IMR-90 (cell line): Measurements from ENCODE around the gene PPP1R9B. TPM values are rescaled to one million over a fixed set of nuclear protein-coding genes. Genes with fewer than 3 reads are reported as not detected.

Experiments
- ATAC-seq: fragments of 200-7000 bp; cut with Tn5 transposase; 2 replicates; pipeline ENCODE4 v1.9.1; 2020; ENCODE audit warnings: low read depth, mild to moderate bottlenecking, moderate library complexity
- BruUV-seq: library from RNA; stranded (reverse); fragments of 400-500 nt; replicated peaks from 2 replicates; lab custom pipeline; 2021; lab: Mats Ljungman, UMichigan
- CTCF ChIA-PET: fragments of 300-600 bp; formaldehyde crosslinking; extraction: SDS; loops from one replicate; lab custom pipeline; 2021; ENCODE audit warnings: antibody characterized with exemption; lab: Yijun Ruan, JAX
- POLR2A ChIA-PET: fragments of 300-600 bp; sonication (Branson Sonifier 250); formaldehyde crosslinking; loops from one replicate; lab custom pipeline; 2022; ENCODE audit warnings: antibody characterized with exemption; ENCODE audit not compliant: unreplicated experiment; lab: Charles Lee
- DNase-seq: peaks from one replicate; pipeline ENCODE4 v3.0.0; 2013
- H2AFZ ChIP-seq: replicated peaks from 2 replicates; pipeline ENCODE3; 2013; ENCODE audit warnings: low read length, mild to moderate bottlenecking; ENCODE audit not compliant: poor library complexity
- H2AK5ac ChIP-seq: 2 replicates; pipeline ENCODE4 v1.6.1; 2013; ENCODE audit warnings: low read depth, low read length, inconsistent platforms
- H2AK9ac ChIP-seq: replicated peaks from 2 replicates; pipeline ENCODE3; 2013; ENCODE audit warnings: mild to moderate bottlenecking, low read depth, low read length, moderate library complexity; ENCODE audit not compliant: poor library complexity
- H2BK120ac ChIP-seq: 2 replicates; pipeline ENCODE4 v1.6.1; 2013; ENCODE audit warnings: low read depth, low read length, inconsistent platforms
- H2BK15ac ChIP-seq: 3 replicates; pipeline ENCODE4 v1.6.1; 2013; ENCODE audit warnings: low read depth, low read length, inconsistent platforms
- H2BK20ac ChIP-seq: 2 replicates; pipeline ENCODE4 v1.6.1; 2013; ENCODE audit warnings: low read depth, mild to moderate bottlenecking, inconsistent platforms, low read length, moderate library complexity
- H2BK5ac ChIP-seq: 2 replicates; pipeline ENCODE4 v1.6.1; 2013; ENCODE audit warnings: mild to moderate bottlenecking, low read depth, low read length, inconsistent platforms; ENCODE audit not compliant: poor library complexity, severe bottlenecking
- H3K14ac ChIP-seq: replicated peaks from 2 replicates; pipeline ENCODE4 v1.6.1; 2013; ENCODE audit warnings: low read depth, low read length, inconsistent platforms
- H3K18ac ChIP-seq: 2 replicates; pipeline ENCODE4 v1.6.1; 2013; ENCODE audit warnings: low read depth, low read length, control low read depth
- H3K23ac ChIP-seq: 2 replicates; pipeline ENCODE4 v1.6.1; 2013; ENCODE audit warnings: low read depth, low read length, inconsistent platforms
- H3K27ac ChIP-seq: 2 replicates; pipeline ENCODE4 v1.5.1; 2013; ENCODE audit warnings: mild to moderate bottlenecking, control low read depth, low read length; ENCODE audit not compliant: insufficient read depth
- H3K27me3 ChIP-seq: 2 replicates; pipeline ENCODE4 v1.6.1; 2013; ENCODE audit warnings: low read length; ENCODE audit not compliant: control insufficient read depth, insufficient read depth
- H3K36me3 ChIP-seq: 2 replicates; pipeline ENCODE4 v1.6.1; 2013; ENCODE audit warnings: low read length, mixed read lengths; ENCODE audit not compliant: control insufficient read depth, insufficient read depth
- H3K4ac ChIP-seq: 2 replicates; pipeline ENCODE4 v1.6.1; 2013; ENCODE audit warnings: low read depth, low read length, inconsistent platforms
- H3K4me1 ChIP-seq: 2 replicates; pipeline ENCODE4 v1.6.1; 2013; ENCODE audit warnings: low read length, mixed read lengths; ENCODE audit not compliant: control insufficient read depth, insufficient read depth
- H3K4me2 ChIP-seq: 2 replicates; pipeline ENCODE4 v1.6.1; 2013; ENCODE audit warnings: low read depth, mild to moderate bottlenecking, control low read depth, low read length, moderate library complexity
- H3K4me3 ChIP-seq: 2 replicates; pipeline ENCODE4 v1.5.1; 2013; ENCODE audit warnings: low read depth, mild to moderate bottlenecking, control low read depth, low read length, moderate library complexity; ENCODE audit not compliant: insufficient read depth
- H3K56ac ChIP-seq: 2 replicates; pipeline ENCODE4 v1.6.1; 2013; ENCODE audit warnings: low read length, inconsistent platforms; ENCODE audit not compliant: insufficient read depth; ENCODE audit errors: extremely low read depth
- H3K79me1 ChIP-seq, 2 experiments: 2 replicates each; pipeline ENCODE4 v1.6.1; 2013; ENCODE audit warnings: low read length in 2 of 2, inconsistent platforms in 1 of 2, low read depth in 1 of 2
- H3K9ac ChIP-seq: 2 replicates; pipeline ENCODE4 v1.6.1; 2013; ENCODE audit warnings: low read depth, low read length, control low read depth
- H3K9me1 ChIP-seq: 2 replicates; pipeline ENCODE4 v1.6.1; 2013; ENCODE audit warnings: low read length, inconsistent platforms; ENCODE audit not compliant: insufficient read depth
- H3K9me3 ChIP-seq: 2 replicates; pipeline ENCODE4 v1.6.1; 2013; ENCODE audit warnings: low read length; ENCODE audit not compliant: control insufficient read depth, insufficient read depth
- H4K20me1 ChIP-seq: 2 replicates; pipeline ENCODE4 v1.6.1; 2013; ENCODE audit warnings: low read length, inconsistent platforms; ENCODE audit not compliant: insufficient read depth
- H4K5ac ChIP-seq: 2 replicates; pipeline ENCODE4 v1.6.1; 2013; ENCODE audit warnings: mild to moderate bottlenecking, low read depth, low read length, control low read depth
- H4K8ac ChIP-seq, 2 experiments: 2 replicates each; pipeline ENCODE4 v1.6.1; 2013; ENCODE audit warnings: low read depth in 2 of 2, low read length in 2 of 2, control low read depth in 1 of 2, inconsistent platforms in 1 of 2
- H4K91ac ChIP-seq: 2 replicates; pipeline ENCODE4 v1.6.1; 2013; ENCODE audit warnings: low read depth, low read length, inconsistent platforms; ENCODE audit not compliant: insufficient read depth
- CEBPB ChIP-seq: IDR thresholded peaks from 2 replicates; pipeline ENCODE4 v1.6.1; 2012; ENCODE audit warnings: low read depth, low read length, improper control_type of control experiment
- CHD1 ChIP-seq: IDR thresholded peaks from 2 replicates; pipeline ENCODE4 v1.6.1; 2012; ENCODE audit warnings: low read depth, low read length, improper control_type of control experiment
- CTCF ChIP-seq: conservative IDR thresholded peaks from 2 replicates; pipeline ENCODE4 v1.5.1; 2012; ENCODE audit warnings: mild to moderate bottlenecking, low read depth, low read length, improper control_type of control experiment
- MAFK ChIP-seq: IDR thresholded peaks from 2 replicates; pipeline ENCODE4 v1.6.1; 2012; ENCODE audit warnings: low read depth, low read length, improper control_type of control experiment
- MXI1 ChIP-seq: IDR thresholded peaks from 2 replicates; pipeline ENCODE4 v1.6.1; 2012; ENCODE audit warnings: low read depth, mild to moderate bottlenecking, low read length, moderate library complexity, borderline replicate concordance
- NFE2L2 ChIP-seq: fragments of 150-350 bp; IDR thresholded peaks from 2 replicates; pipeline ENCODE4 v1.6.1; 2016; ENCODE audit warnings: low read depth, mild to moderate bottlenecking, low read length
- POLR2A ChIP-seq: IDR thresholded peaks from 2 replicates; pipeline ENCODE4 v1.6.1; 2012; ENCODE audit warnings: mild to moderate bottlenecking, low read depth, low read length
- RAD21 ChIP-seq: IDR thresholded peaks from 2 replicates; pipeline ENCODE4 v1.6.1; 2012; ENCODE audit warnings: low read length, improper control_type of control experiment
- RCOR1 ChIP-seq: IDR thresholded peaks from 2 replicates; pipeline ENCODE4 v1.6.1; 2012; ENCODE audit warnings: mild to moderate bottlenecking, low read length, improper control_type of control experiment; ENCODE audit not compliant: insufficient replicate concordance
- RFX5 ChIP-seq: IDR thresholded peaks from 2 replicates; pipeline ENCODE4 v1.8.0; 2012; ENCODE audit warnings: low read depth, mild to moderate bottlenecking, low read length, moderate library complexity
- SMC3 ChIP-seq: fragments of 150-350 bp; IDR thresholded peaks from 2 replicates; pipeline ENCODE4 v1.6.1; 2016; ENCODE audit warnings: low read depth, mild to moderate bottlenecking, antibody characterized with exemption, low read length, moderate library complexity
- USF2 ChIP-seq: fragments of 150-350 bp; IDR thresholded peaks from 2 replicates; pipeline ENCODE4 v1.6.1; 2017; ENCODE audit warnings: mild to moderate bottlenecking, antibody characterized with exemption, low read length, low read depth
- WGBS, 2 experiments: methylation state at CpG; one replicate each; pipeline versions ENCODE4 v1.1.5 to v1.1.7; 2013; ENCODE audit warnings: missing lambda C conversion rate in 2 of 2; ENCODE audit not compliant: insufficient read length in 1 of 2; ENCODE audit errors: extremely low coverage in 2 of 2; 5-methylcytosine and 5-hydroxymethylcytosine counted together
- dilution Hi-C: fragments of 300-500 bp; cut with HindIII; formaldehyde crosslinking; loops from one replicate; pipeline ENCODE4 v1.14.3; 2018; ENCODE audit warnings: low sequenced_read_pairs; ENCODE audit not compliant: unreplicated experiment
- in situ Hi-C: fragments of 300-500 bp; cut with MboI; formaldehyde crosslinking; loops from 3 replicates; pipeline ENCODE4 v1.14.3; 2019; ENCODE audit warnings: low sequenced_read_pairs, inconsistent platforms, mixed read lengths
- intact Hi-C: fragments of 100-400 bp; cut with micrococcal nuclease; formaldehyde crosslinking; loops from 2 replicates; pipeline ENCODE4 v1.10.0; 2022
- polyA plus RNA-seq, 3 experiments: library from polyadenylated mRNA; depleted of rRNA; stranded (reverse); fragments of >200 nt; gene quantifications; 2 replicates each; pipeline ENCODE4 v1.2.3, GENCODE V29; 2012; ENCODE audit warnings: low replicate concordance in 1 of 3
- total RNA-seq: library from RNA; depleted of rRNA; stranded (reverse); fragments of >200 nt; gene quantifications from 2 replicates; pipeline ENCODE4 v1.2.3, GENCODE V29; 2012

PPP1R9B gene
- total and polyA plus RNA-seq, 2 of the 4 experiments (the other 2 are of a cell fraction) = 23.0 to 28.0 TPM

GRCh38 chr17:50186661-50187393 is 36.4 kb upstream of the PPP1R9B start (continued):
- TF ChIP-seq NFE2L2 = no peak
- no peak for TF ChIP-seq RCOR1

- POLR2A ChIA-PET = interaction anchor here (1.4 to 2.0 kb wide), 2 partner anchors 11 to 14 kb away, joined by 3 to 7 read pairs; no protein-coding TSS in a partner anchor
- no peak overlapping the region for H3K4me3 ChIP-seq
- peak overlapping the region; percentile 11 for H3K18ac ChIP-seq
- dilution Hi-C loops (no loop called here), intact Hi-C loops (no loop called here), in situ Hi-C loops (no loop called here)
- no peak overlapping the region for H3K4me2 ChIP-seq
- H2BK5ac ChIP-seq = peak overlapping the region; percentile 99
- CTCF ChIA-PET = no interaction called here
- H3K23ac ChIP-seq = peak overlapping the region; percentile 67
- 90% methylated on average over 18 of the region's 31 CpGs; no CpG with 5 or more reads in 1 of the 2 experiments for WGBS, 2 experiments
- H3K27me3 ChIP-seq = no peaks in the 10 kb centered on the region
- DNase-seq (peak; percentile 54), ATAC-seq (no peak)
- H3K36me3 ChIP-seq = peaks cover 74% of the 10 kb centered on the region
- H4K20me1 ChIP-seq = peaks cover 99% of the 10 kb centered on the region
- H3K27ac ChIP-seq = peak overlapping the region; percentile 99
- H3K14ac ChIP-seq = peak overlapping the region; percentile 55
- H3K56ac ChIP-seq = peak overlapping the region; percentile 2; the same call in 1 of the 2 replicates
- H3K9me1 ChIP-seq = peaks cover 10% of the 10 kb centered on the region; the same call in 1 of the 2 replicates
- peak overlapping the region; percentile 100 for H3K4ac ChIP-seq
- H2AK5ac ChIP-seq = peak overlapping the region; percentile 88
- peak overlapping the region; percentile 86 for H2AK9ac ChIP-seq
- peak overlapping the region; percentile 49 for H3K9ac ChIP-seq
- BruUV-seq = TSS peak; percentile 85
- peaks cover 3% of the 10 kb centered on the region; the same call in 1 of the 2 replicates for H3K4me1 ChIP-seq
- no peaks in the 10 kb centered on the region for H3K9me3 ChIP-seq
- peak overlapping the region; percentile 61 for H2AFZ ChIP-seq
- no peak overlapping the region for H2BK20ac ChIP-seq
- no peak overlapping the region for H2BK120ac ChIP-seq
- H4K91ac ChIP-seq = peak overlapping the region; percentile 0; the same call in 1 of the 2 replicates
- peak overlapping the region; percentile 1; the same call in 1 of the 2 replicates for H4K5ac ChIP-seq
- H2BK15ac ChIP-seq = no peak overlapping the region
- H4K8ac ChIP-seq = peak overlapping the region; percentile 9 to 86; a peak in 3 of 4 replicates
- H3K79me1 ChIP-seq = peaks cover 0 to 55% of the 10 kb centered on the region in 2 experiments; a peak in 3 of 4 replicates
- TF ChIP-seq MXI1 = no peak
- no peak for TF ChIP-seq MAFK
- TF ChIP-seq CEBPB = no peak
- no peak for TF ChIP-seq USF2
- no peak for TF ChIP-seq RAD21
- no peak for TF ChIP-seq RFX5
- peak; percentile 6; the same call in 1 of the 2 replicates for TF ChIP-seq POLR2A
- no peak for TF ChIP-seq CTCF
- TF ChIP-seq CHD1 = no peak
- TF ChIP-seq SMC3 = no peak
These were observed 35.4 kb upstream of the PPP1R9B start for GRCh38 chr17:50185631-50186471.
